OCI-LY3 (cell line): ENCODE data around the gene SRRM5.
"Not testable (repeated sequence)": the region's sequence is repeated elsewhere in the genome, so short reads cannot be mapped to it uniquely, and the experiment has no call there.

Source experiments
- H2AFZ ChIP-seq: fragments of 200-600, 300-600 bp; shearing (Covaris generic); 2 replicates; pipeline ENCODE4 v1.6.0; 2014; ENCODE audit warnings: antibody characterized with exemption, low read depth, low read length
- H3K27ac ChIP-seq: fragments of 200-600, 300-600 bp; sonication (generic); 2 replicates; pipeline ENCODE4 v1.5.1; 2014; ENCODE audit warnings: mild to moderate bottlenecking, low read length, moderate library complexity, mixed read lengths
- H3K27me3 ChIP-seq: fragments of 200-600, 300-600 bp; sonication (generic); 2 replicates; pipeline ENCODE4 v1.6.1; 2014; ENCODE audit warnings: low read depth, low read length, mixed read lengths
- H3K36me3 ChIP-seq: fragments of 200-600, 300-600 bp; sonication (generic); replicated peaks from 2 replicates; pipeline ENCODE3; 2014; ENCODE audit warnings: low read depth, low read length, mixed read lengths
- H3K4me1 ChIP-seq: fragments of 300-600, 200-600 bp; sonication (generic); 2 replicates; pipeline ENCODE4 v1.6.1; 2014; ENCODE audit warnings: low read length, mixed read lengths
- H3K4me2 ChIP-seq: fragments of 200-600, 300-600 bp; sonication (generic); 2 replicates; pipeline ENCODE4 v1.6.1; 2014; ENCODE audit warnings: low read length, mixed read lengths
- H3K4me3 ChIP-seq: fragments of 300-600, 200-600 bp; sonication (generic); 2 replicates; pipeline ENCODE4 v1.5.1; 2014; ENCODE audit warnings: antibody characterized with exemption, mild to moderate bottlenecking, low read length, moderate library complexity
- H3K79me2 ChIP-seq: fragments of 300-600, 200-600 bp; shearing (Covaris generic); 2 replicates; pipeline ENCODE4 v1.6.1; 2014; ENCODE audit warnings: mild to moderate bottlenecking, low read length, mixed read lengths
- H3K9ac ChIP-seq: fragments of 300-600, 200-600 bp; shearing (Covaris generic); 2 replicates; pipeline ENCODE4 v1.6.0; 2014; ENCODE audit warnings: mild to moderate bottlenecking, low read length, moderate library complexity
- H3K9me3 ChIP-seq: fragments of 200-600, 300-600 bp; shearing (Covaris generic); 2 replicates; pipeline ENCODE4 v1.6.1; 2014; ENCODE audit warnings: low read length, mixed read lengths; ENCODE audit not compliant: insufficient read depth
- H4K20me1 ChIP-seq: fragments of 200-600, 300-600 bp; sonication (generic); 2 replicates; pipeline ENCODE4 v1.6.1; 2016; ENCODE audit warnings: low read length, mixed read lengths; ENCODE audit not compliant: insufficient read depth
- EZH2phosphoT487 ChIP-seq: fragments of 200-600 bp; shearing (Covaris generic); IDR thresholded peaks from 2 replicates; pipeline ENCODE4 v1.6.1; 2018; ENCODE audit warnings: antibody characterized with exemption, mixed run types, low read depth
- TF ChIP-seq, protein P1 (sequence below): fragments of 200-600, 300-600 bp; sonication (generic); IDR thresholded peaks from 2 replicates; pipeline ENCODE4 v1.5.1; 2014; ENCODE audit warnings: antibody characterized with exemption, low read length, low read depth

Gene SRRM5

DNA sequence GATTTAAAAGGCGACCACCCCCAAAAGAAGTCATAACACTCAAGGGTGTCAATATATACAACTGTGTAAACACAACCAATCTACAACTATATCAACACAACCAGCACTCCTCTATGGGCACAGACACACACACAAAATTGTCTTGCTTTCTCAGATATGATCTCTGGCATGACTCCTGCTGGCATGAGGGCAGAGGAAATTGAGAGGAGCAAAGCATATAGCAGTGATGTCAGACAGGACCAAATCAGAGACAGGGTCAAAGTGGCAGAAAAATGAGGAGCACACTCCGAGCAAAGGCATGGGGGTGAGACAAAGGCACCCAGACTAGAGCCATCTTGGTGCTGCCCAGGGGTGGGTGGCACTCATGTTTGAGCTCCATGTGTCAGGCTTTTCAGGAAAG is 25.5 kb upstream of the SRRM5 start:
- Histone ChIP-seq H3K9ac (no peak overlapping the region), H3K36me3 (peaks cover 24% of the 10 kb centered on the region), H3K4me2 (no peak overlapping the region), H3K4me1 (no peaks in the 10 kb centered on the region), H3K27ac (no peak overlapping the region), H3K9me3 (no peaks in the 10 kb centered on the region), H3K4me3 (no peak overlapping the region), H2AFZ (no peak overlapping the region), H3K27me3 (no peaks in the 10 kb centered on the region), H4K20me1 (no peaks in the 10 kb centered on the region), H3K79me2 (no peaks in the 10 kb centered on the region)
- TF ChIP-seq, protein P1, sequence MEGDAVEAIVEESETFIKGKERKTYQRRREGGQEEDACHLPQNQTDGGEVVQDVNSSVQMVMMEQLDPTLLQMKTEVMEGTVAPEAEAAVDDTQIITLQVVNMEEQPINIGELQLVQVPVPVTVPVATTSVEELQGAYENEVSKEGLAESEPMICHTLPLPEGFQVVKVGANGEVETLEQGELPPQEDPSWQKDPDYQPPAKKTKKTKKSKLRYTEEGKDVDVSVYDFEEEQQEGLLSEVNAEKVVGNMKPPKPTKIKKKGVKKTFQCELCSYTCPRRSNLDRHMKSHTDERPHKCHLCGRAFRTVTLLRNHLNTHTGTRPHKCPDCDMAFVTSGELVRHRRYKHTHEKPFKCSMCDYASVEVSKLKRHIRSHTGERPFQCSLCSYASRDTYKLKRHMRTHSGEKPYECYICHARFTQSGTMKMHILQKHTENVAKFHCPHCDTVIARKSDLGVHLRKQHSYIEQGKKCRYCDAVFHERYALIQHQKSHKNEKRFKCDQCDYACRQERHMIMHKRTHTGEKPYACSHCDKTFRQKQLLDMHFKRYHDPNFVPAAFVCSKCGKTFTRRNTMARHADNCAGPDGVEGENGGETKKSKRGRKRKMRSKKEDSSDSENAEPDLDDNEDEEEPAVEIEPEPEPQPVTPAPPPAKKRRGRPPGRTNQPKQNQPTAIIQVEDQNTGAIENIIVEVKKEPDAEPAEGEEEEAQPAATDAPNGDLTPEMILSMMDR = no peak
- TF ChIP-seq EZH2phosphoT487 = no peak

DNA sequence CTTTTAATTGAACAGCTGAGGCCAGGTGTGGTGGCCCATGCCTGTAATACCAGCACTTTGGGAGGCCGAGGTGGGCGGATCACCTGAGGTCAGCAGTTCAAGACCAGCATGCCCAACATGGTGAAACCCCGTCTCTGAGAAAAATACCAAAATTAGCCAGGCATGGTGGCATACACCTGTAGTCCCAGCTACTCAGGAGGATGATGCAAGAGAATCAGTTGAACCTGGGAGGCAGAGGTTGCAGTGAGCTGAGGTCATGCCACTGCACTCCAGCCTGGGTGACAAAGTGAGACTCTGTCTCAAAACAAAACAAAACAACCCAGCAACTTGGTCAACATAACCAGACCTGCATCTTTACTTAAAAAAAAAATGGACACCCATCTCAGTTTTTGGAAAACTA is 24.9 kb upstream of the SRRM5 start:
- not testable (repeated sequence) for H3K9me3 ChIP-seq, H2AFZ ChIP-seq, H3K4me3 ChIP-seq, H3K27me3 ChIP-seq, H3K4me1 ChIP-seq, H4K20me1 ChIP-seq, H3K4me2 ChIP-seq, H3K27ac ChIP-seq, H3K79me2 ChIP-seq, H3K9ac ChIP-seq
- peaks cover 24% of the 10 kb centered on the region for H3K36me3 ChIP-seq

DNA sequence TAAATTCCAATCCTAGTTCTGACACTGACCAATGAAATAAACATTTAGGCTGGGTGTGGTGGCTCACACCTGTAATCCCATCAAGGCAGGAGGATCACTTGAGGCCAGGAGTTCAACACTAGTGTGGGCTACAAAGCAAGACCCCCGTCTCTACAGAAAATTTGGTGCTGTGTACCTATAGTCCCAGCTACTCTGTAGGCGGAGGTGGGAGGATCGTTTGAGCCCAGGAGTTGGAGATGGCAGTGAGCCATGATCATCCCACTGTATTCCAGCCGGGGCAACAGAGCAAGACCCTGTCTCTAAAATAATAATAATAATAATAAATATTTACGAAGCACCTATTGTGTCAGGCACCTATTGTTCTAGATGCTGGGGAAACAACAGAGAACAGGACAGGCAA is 22.6 kb upstream of the SRRM5 start:
- no peaks in the 10 kb centered on the region for H3K27me3 ChIP-seq
- H3K9ac ChIP-seq = no peak overlapping the region
- peaks cover 8% of the 10 kb centered on the region for H3K79me2 ChIP-seq
- no peaks in the 10 kb centered on the region for H4K20me1 ChIP-seq
- no peak overlapping the region for H3K4me3 ChIP-seq
- H3K4me2 ChIP-seq = no peak overlapping the region
- peaks cover 4% of the 10 kb centered on the region; the same call in 1 of the 2 replicates for H3K4me1 ChIP-seq
- H2AFZ ChIP-seq = no peak overlapping the region
- no peak overlapping the region for H3K27ac ChIP-seq
- no peaks in the 10 kb centered on the region for H3K9me3 ChIP-seq
- no peak for TF ChIP-seq EZH2phosphoT487
- TF ChIP-seq, protein P1 = no peak
- peaks cover 39% of the 10 kb centered on the region for H3K36me3 ChIP-seq

DNA sequence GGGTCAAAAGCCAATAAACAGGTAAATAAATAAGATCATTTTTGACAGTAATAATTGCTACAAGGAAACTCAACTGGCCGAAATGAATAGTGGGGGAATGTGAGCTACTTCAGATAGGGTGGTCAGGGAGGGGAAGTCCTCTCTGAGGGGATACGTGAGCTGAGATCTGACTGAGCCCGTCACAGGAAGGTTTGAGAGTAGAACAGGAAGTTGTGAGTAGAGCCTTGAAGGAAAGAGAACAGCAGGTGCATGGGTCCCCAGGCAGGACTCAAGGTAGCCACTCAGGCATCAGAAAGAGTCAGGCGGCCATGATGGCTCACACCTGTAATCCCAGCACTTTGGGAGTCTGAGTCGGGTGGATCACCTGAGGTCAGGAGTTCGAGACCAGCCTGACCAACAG is 22.2 kb upstream of the SRRM5 start:
- Histone ChIP-seq H3K4me1 (peaks cover 8% of the 10 kb centered on the region; the same call in 1 of the 2 replicates), H3K27ac (no peak overlapping the region), H3K27me3 (no peaks in the 10 kb centered on the region), H2AFZ (no peak overlapping the region), H4K20me1 (no peaks in the 10 kb centered on the region), H3K4me2 (no peak overlapping the region), H3K9ac (no peak overlapping the region), H3K4me3 (no peak overlapping the region), H3K36me3 (peaks cover 39% of the 10 kb centered on the region), H3K79me2 (peaks cover 12% of the 10 kb centered on the region), H3K9me3 (no peaks in the 10 kb centered on the region)
- TF ChIP-seq, protein P1 = no peak
- no peak for TF ChIP-seq EZH2phosphoT487
